Stimulated activated CD8-positive, alpha-beta memory T cell treated with anti-CD3 and anti-CD28 coated beads, Interleukin-15, amount 100 ng/mL, for 48 hours (primary cell): ENCODE results near the gene PPP1R3F.
"Not testable (repeated sequence)": the region's sequence is repeated elsewhere in the genome, so short reads cannot be mapped to it uniquely, and the experiment has no call there.

Experiments used
- DNase-seq, 2 donors: peaks; one replicate each; pipeline ENCODE4 v3.0.0-alpha.2; 2020; ENCODE audit warnings: low read depth in 2 of 2

PPP1R3F gene

GRCh38 chrX:49316085-49316484 lies 46.5 kb downstream of the PPP1R3F start:
- DNase-seq, result no peak

GRCh38 chrX:49321737-49322136 lies 52.1 kb downstream of the PPP1R3F start, which contains the start of gene GAGE12J:
Gene GAGE12J, plus strand, starts transcription at chrX:49322037. Its CDS starts 1,157 bp downstream, at chrX:49323194.
- not testable (repeated sequence) for DNase-seq

- not testable (repeated sequence) for DNase-seq
Observed at GRCh38 chrX:49322266-49322665, 52.7 kb downstream of the PPP1R3F start.

GRCh38 chrX:49323735-49324134 lies 54.1 kb downstream of the PPP1R3F start:
- DNase-seq, result not testable (repeated sequence)

- DNase-seq, result not testable (repeated sequence)
Observed at GRCh38 chrX:49330421-49330820, 60.8 kb downstream of the PPP1R3F start.

- not testable (repeated sequence) for DNase-seq
Observed at GRCh38 chrX:49331282-49331681, 61.7 kb downstream of the PPP1R3F start, which contains the start of gene GAGE13. Gene GAGE13, plus strand, starts transcription at chrX:49331582. Its CDS starts 1,156 bp downstream, at chrX:49332738.

- DNase-seq, result not testable (repeated sequence)
Observed at GRCh38 chrX:49331841-49332240, 62.2 kb downstream of the PPP1R3F start.
